ENCODE results near the gene MYD88.
"Not testable (repeated sequence)": the region's sequence is repeated elsewhere in the genome, so short reads cannot be mapped to it uniquely, and the experiment has no call there.

MYD88 gene

GRCh38 chr3:38127611-38128302 lies 10.7 kb upstream of the MYD88 start:
- no peak for DNase-seq

DNA sequence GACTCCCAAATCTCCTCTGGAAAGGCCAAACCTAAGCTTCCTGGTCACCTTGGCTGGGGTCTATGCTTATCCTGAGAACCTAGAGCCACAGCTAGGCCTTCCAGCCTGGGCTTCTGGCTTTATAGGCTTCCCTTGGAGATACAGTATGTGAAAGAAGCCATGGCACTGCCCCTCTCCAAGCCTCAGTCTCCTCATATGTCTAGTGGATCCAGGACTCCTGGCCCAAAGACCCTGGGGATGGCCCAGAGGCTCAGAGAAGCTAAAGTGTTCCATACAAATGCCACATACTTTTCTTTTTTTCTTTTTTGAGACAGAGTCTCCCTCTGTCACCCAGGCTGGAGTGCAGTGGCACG lies 10.2 kb upstream of the MYD88 start:
- DNase-seq: no peak

- no peak for DNase-seq
Measured at GRCh38 chr3:38129058-38129457, 9.4 kb upstream of the MYD88 start.

GRCh38 chr3:38130631-38131065 lies 7.8 kb upstream of the MYD88 start:
- no peak for DNase-seq

DNA sequence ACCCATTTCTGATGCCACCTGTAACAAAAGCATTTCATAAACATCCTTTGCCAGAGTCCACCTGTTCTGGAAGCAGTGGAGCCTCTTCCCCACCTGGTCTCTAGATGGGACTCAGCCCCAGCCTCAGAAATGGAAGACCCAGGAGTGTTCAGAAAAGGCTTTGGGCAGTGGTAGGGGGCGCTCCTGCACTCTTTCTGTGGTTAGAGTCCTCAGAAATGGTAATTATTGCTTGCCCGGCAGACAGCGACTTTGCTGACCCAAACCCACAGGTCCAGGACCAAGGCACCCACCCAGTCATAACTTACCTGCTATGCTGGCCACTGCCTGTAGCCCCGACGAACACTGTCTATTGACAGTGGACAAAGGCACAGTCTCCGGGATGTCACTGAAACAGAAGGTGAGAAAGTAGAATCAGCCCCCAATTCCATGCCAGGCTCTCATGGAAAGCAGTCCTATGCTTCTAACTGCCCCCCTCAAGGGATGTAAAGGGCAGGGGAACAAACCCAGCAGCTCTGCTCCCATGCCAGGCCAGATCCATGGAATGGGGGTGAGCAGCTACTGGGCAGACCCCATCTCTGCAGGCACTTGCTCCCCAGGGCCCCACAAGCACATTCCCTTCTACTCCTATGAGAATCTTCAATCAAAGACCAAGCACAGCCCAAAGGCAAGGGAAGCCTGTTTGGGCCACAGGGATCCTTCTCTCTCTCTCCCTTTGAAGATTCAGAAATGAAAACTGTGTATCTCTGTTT lies 6.7 kb upstream of the MYD88 start:
- peak; percentile 14 to 28 for DNase-seq

- DNase-seq: no peak
Measured at GRCh38 chr3:38133209-38133556, 5.3 kb upstream of the MYD88 start.

GRCh38 chr3:38133557-38134405 lies 4.7 kb upstream of the MYD88 start:
- DNase-seq: no peak

DNA sequence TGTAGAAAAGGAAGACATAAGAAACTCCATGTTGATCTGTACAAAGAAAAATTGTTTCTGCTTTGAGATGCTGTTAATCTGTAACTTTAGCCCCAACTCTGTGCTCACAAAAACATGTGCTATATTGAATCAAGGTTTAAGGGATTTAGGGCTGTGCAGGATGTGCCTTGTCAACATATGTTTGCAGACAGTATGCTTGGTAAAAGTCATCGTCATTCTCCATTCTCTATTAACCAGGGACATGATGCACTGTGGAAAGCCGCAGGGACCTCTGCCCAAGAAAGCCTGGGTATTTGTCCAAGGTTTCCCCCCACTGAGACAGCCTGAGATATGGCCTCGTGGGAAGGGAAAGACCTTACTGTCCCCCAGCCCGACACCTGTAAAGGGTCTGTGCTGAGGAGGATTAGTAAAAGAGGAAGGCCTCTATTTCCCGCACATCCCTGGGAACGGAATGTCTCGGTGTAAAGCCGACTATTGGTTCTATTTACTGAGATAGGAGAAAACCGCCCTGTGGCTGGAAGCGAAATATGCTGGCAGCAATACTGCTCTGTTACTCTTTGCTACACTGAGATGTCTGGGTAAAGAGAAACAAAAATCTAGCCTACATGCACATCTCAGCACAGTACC lies 3.8 kb upstream of the MYD88 start:
- not testable (repeated sequence) for DNase-seq

DNA sequence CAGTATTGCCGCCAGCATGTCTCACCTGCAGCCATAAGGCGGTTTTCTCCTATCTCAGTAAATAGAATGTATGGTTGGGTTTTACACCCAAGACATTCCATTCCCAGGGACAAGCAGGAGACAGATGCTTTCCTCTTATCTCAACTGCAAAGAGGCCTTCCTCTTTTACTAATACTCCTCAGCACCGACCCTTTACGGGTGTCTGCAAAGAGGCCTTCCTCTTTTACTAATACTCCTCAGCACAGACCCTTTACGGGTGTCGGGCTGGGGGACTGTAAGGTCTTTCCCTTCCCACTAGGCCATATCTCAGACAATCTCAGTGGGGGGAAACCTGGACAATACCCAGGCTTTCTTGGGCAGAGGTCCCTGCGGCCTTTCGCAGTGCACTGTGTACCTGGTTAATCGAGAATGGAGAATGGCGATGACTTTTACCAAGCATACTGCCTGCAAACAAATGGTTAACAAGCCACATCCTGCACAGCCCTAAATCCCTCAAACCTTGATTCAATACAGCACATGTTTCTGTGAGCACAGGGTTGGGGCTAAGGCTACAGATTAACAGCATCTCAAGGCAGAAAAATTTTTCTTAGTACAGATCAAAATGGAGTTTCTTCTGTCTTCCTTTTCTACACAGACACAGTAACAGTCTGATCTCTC lies 2.7 kb upstream of the MYD88 start:
- not testable (repeated sequence) for DNase-seq

GRCh38 chr3:38136393-38136776 lies 2.1 kb upstream of the MYD88 start:
- DNase-seq: no peak

DNA sequence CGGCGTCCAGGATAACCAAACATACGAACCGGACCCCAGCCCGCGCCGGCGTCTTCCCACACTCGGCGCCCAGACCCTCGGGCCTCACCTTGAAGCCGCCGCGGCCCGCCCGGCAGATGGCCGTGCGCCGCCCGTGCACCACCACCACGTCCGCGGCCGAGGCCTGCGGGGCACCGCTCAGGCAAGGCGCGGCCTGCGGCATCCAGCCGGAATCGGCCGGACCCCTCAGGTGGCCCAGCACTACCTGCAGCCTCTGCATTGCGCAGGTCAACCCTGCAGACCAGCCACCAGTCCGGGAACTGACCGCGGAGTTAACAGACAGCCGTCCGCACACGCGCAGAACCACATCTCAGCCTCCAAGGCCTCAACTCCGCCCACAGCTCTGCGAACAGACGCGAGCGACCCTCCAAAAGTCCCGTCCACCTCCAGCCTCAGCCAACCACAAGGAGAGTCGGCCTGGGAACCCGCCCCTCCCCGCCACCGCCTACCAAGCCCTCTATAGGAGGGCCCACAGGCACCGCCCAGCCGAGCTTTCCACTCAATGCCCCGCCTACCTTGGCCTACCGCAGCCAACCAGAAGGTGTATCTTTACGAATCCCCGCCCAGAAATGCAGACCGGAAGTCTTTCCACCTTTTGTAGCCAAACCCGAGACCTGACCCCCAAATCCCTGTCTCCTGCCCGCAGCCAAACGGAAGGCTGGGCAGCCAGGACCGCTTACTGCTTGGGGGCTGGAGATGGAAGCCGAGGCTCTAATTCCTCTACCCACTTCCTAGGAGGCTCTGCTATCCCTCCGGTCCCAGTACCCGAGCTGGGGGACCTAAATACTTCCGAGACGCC lies 1.5 kb upstream of the MYD88 start, which contains the start of gene ACAA1:
TSS of gene ACAA1 (minus strand) at position 351 of the 838 bp plus-strand sequence. CDS start at position 259, 92 bp downstream.
- peak; percentile 95 to 98 for DNase-seq

- no peak for DNase-seq
Measured at GRCh38 chr3:38137615-38138348, 679 bp upstream of the MYD88 start.

DNA sequence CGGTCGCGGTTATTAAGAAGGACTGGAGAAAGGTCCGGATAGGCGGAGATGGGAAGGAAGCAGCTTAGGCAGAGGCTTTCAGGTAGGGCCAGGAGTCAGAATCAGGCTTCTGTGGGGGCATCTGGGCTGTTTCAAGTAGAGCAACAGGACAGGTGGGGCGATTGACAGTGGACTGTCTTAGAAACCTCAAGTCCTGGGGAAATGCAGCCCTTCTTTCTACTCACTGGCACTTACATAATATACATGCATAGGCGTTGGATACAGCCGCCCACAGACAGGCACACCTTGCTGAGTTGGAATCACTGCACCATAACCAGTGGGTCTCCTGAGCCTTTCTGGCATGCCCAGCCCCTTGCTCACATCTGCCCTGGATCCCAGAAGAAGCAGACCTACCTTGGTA lies 730 bp downstream of the MYD88 start:
- no peak for DNase-seq

DNA sequence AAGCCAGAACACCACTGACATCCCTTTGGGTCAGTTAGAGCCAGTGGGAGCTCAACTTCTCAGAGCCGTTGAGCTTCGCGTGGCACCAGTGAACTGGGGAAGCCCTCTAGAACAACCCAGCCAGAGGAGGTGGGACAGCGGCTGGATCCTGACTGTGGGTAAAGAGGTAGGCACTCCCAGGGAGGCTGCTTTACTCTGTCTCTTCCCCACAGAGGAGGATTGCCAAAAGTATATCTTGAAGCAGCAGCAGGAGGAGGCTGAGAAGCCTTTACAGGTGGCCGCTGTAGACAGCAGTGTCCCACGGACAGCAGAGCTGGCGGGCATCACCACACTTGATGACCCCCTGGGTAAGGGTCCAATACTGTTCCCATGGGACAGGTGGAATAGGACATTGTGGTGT lies 1.2 kb downstream of the MYD88 start:
- DNase-seq: no peak

- DNase-seq: no peak
Measured at GRCh38 chr3:38140326-38141172, 2.1 kb downstream of the MYD88 start.

DNA sequence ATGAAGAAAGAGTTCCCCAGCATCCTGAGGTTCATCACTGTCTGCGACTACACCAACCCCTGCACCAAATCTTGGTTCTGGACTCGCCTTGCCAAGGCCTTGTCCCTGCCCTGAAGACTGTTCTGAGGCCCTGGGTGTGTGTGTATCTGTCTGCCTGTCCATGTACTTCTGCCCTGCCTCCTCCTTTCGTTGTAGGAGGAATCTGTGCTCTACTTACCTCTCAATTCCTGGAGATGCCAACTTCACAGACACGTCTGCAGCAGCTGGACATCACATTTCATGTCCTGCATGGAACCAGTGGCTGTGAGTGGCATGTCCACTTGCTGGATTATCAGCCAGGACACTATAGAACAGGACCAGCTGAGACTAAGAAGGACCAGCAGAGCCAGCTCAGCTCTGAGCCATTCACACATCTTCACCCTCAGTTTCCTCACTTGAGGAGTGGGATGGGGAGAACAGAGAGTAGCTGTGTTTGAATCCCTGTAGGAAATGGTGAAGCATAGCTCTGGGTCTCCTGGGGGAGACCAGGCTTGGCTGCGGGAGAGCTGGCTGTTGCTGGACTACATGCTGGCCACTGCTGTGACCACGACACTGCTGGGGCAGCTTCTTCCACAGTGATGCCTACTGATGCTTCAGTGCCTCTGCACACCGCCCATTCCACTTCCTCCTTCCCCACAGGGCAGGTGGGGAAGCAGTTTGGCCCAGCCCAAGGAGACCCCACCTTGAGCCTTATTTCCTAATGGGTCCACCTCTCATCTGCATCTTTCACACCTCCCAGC lies 2.9 kb downstream of the MYD88 start:
- no peak for DNase-seq

- no peak for DNase-seq
Measured at GRCh38 chr3:38141952-38142273, 3.5 kb downstream of the MYD88 start.

- no peak for DNase-seq
Measured at GRCh38 chr3:38142959-38143358, 4.5 kb downstream of the MYD88 start.

- no peak for DNase-seq
Measured at GRCh38 chr3:38143511-38143910, 5.0 kb downstream of the MYD88 start.

All from SHP77 (cell line).